ENCODE data around the gene MUC5B.

GRCh38 chr11:1238767-1239595 lies 16.1 kb downstream of the MUC5B start:
- TF ChIP-seq CTCF (IDR thresholded peaks at IDR 0.05) = no peak
- no peak for TF ChIP-seq ZFX (IDR thresholded peaks at IDR 0.05; ENCODE audit: borderline replicate concordance)
